IgD-negative memory B cell (primary cell): ENCODE measurements around the gene PTOV1. TPM values are rescaled to one million over a fixed set of nuclear protein-coding genes. Genes with fewer than 3 reads are reported as not detected.

Source experiments
- H3K27ac Mint-ChIP-seq, 3 donors: one replicate each; pipeline ENCODE4 v1.8.0; 2020 to 2022; ENCODE audit warnings: mild to moderate bottlenecking in 3 of 3, mixed read lengths in 3 of 3, moderate library complexity in 1 of 3
- H3K27me3 Mint-ChIP-seq: one replicate; pipeline ENCODE4 v1.8.0; 2021; ENCODE audit warnings: mixed read lengths
- H3K36me3 Mint-ChIP-seq: one replicate; pipeline ENCODE4 v1.8.0; 2020; ENCODE audit warnings: mild to moderate bottlenecking, mixed read lengths
- H3K4me1 Mint-ChIP-seq, 3 donors: one replicate each; pipeline ENCODE4 v1.8.0; 2020 to 2022; ENCODE audit warnings: mixed read lengths in 3 of 3, mild to moderate bottlenecking in 1 of 3
- H3K4me3 Mint-ChIP-seq, 4 donors: one replicate each; pipeline ENCODE4 v1.8.0; 2020 to 2022; ENCODE audit warnings: mild to moderate bottlenecking in 4 of 4, mixed read lengths in 4 of 4, moderate library complexity in 3 of 4
- H3K9me3 Mint-ChIP-seq, 3 donors: one replicate each; pipeline ENCODE4 v1.8.0; 2020 to 2021; ENCODE audit warnings: mixed read lengths in 3 of 3, mild to moderate bottlenecking in 1 of 3
- polyA plus RNA-seq: library from polyadenylated mRNA; unstranded; fragments of 300-500 nt; fragmentation: Illumina TruSeq; gene quantifications from one replicate; pipeline ENCODE4 v1.2.3, GENCODE V29; 2021

PTOV1 gene
- polyA plus RNA-seq, 1 donor from 2014 or later, result 45.0 TPM

- Mint-ChIP-seq H3K4me3 (peak overlapping the region in 1 of 4 donors; percentile 73), H3K36me3 (peaks cover 2% of the 10 kb centered on the region), H3K4me1 (peaks cover 10 to 13% (median 13%) of the 10 kb centered on the region in 3 donors), H3K27me3 (no peaks in the 10 kb centered on the region), H3K27ac (peak overlapping the region in 2 of 3 donors; percentile 56 to 70), H3K9me3 (no peaks in the 10 kb centered on the region)
Observed at GRCh38 chr19:49855676-49856573, 5.0 kb downstream of the PTOV1 start.

GRCh38 chr19:49856574-49857021, 5.6 kb downstream of the PTOV1 start:
- Mint-ChIP-seq H3K4me1 (peaks cover 10 to 13% (median 13%) of the 10 kb centered on the region in 3 donors), H3K27me3 (no peaks in the 10 kb centered on the region), H3K9me3 (no peaks in the 10 kb centered on the region), H3K4me3 (peak overlapping the region in 1 of 4 donors; percentile 73), H3K36me3 (peaks cover 3% of the 10 kb centered on the region), H3K27ac (peak overlapping the region in 2 of 3 donors; percentile 50 to 56)

- Mint-ChIP-seq H3K27ac (peak overlapping the region in 1 of 3 donors; percentile 56), H3K27me3 (no peaks in the 10 kb centered on the region), H3K4me1 (peaks cover 6 to 11% (median 11%) of the 10 kb centered on the region in 3 donors), H3K4me3 (peak overlapping the region in 1 of 4 donors; percentile 73), H3K9me3 (no peaks in the 10 kb centered on the region), H3K36me3 (peaks cover 5% of the 10 kb centered on the region)
Observed at GRCh38 chr19:49857061-49857837, 6.3 kb downstream of the PTOV1 start.

GRCh38 chr19:49857838-49858087, 6.8 kb downstream of the PTOV1 start:
- Mint-ChIP-seq H3K27me3 (no peaks in the 10 kb centered on the region), H3K4me3 (no peak overlapping the region), H3K9me3 (no peaks in the 10 kb centered on the region), H3K27ac (no peak overlapping the region), H3K36me3 (peaks cover 5% of the 10 kb centered on the region), H3K4me1 (peaks cover under 1 to 6% (median 6%) of the 10 kb centered on the region in 3 donors)

GRCh38 chr19:49858088-49858985, 7.4 kb downstream of the PTOV1 start:
- Mint-ChIP-seq H3K27me3 (no peaks in the 10 kb centered on the region), H3K4me3 (peak overlapping the region in 1 of 4 donors; percentile 29), H3K27ac (peak overlapping the region in 1 of 3 donors; percentile 51), H3K36me3 (peaks cover 7% of the 10 kb centered on the region), H3K4me1 (peaks cover 0 to 7% (median 5%) of the 10 kb centered on the region in 3 donors), H3K9me3 (no peaks in the 10 kb centered on the region)

GRCh38 chr19:49859682-49860335, 8.8 kb downstream of the PTOV1 start:
- peaks cover 10% of the 10 kb centered on the region for H3K36me3 Mint-ChIP-seq
- H3K27ac Mint-ChIP-seq, result no peak overlapping the region
- no peaks in the 10 kb centered on the region for H3K27me3 Mint-ChIP-seq
- no peaks in the 10 kb centered on the region for H3K9me3 Mint-ChIP-seq
- peak overlapping the region in 1 of 4 donors; percentile 48 for H3K4me3 Mint-ChIP-seq
- peaks cover 0 to 5% (median 5%) of the 10 kb centered on the region in 3 donors for H3K4me1 Mint-ChIP-seq

- H3K36me3 Mint-ChIP-seq, result peaks cover 8% of the 10 kb centered on the region
- peaks cover 0 to 8% (median 8%) of the 10 kb centered on the region in 3 donors for H3K4me1 Mint-ChIP-seq
- H3K27ac Mint-ChIP-seq, result peak overlapping the region in 1 of 3 donors; percentile 39
- H3K4me3 Mint-ChIP-seq, result peak overlapping the region in 1 of 4 donors; percentile 20
- H3K27me3 Mint-ChIP-seq, result no peaks in the 10 kb centered on the region
- no peaks in the 10 kb centered on the region for H3K9me3 Mint-ChIP-seq
Observed at GRCh38 chr19:49860336-49861102, 9.6 kb downstream of the PTOV1 start.

GRCh38 chr19:49861107-49861506, 10.1 kb downstream of the PTOV1 start:
- Mint-ChIP-seq H3K27me3 (no peaks in the 10 kb centered on the region), H3K36me3 (peaks cover 8% of the 10 kb centered on the region), H3K4me3 (peak overlapping the region in 1 of 4 donors; percentile 20), H3K9me3 (no peaks in the 10 kb centered on the region), H3K4me1 (peaks cover 0 to 13% (median 8%) of the 10 kb centered on the region in 3 donors), H3K27ac (peak overlapping the region in 1 of 3 donors; percentile 39)

GRCh38 chr19:49861541-49862378, 10.8 kb downstream of the PTOV1 start:
- peak overlapping the region in 1 of 4 donors; percentile 50 for H3K4me3 Mint-ChIP-seq
- no peak overlapping the region for H3K27ac Mint-ChIP-seq
- no peaks in the 10 kb centered on the region for H3K9me3 Mint-ChIP-seq
- no peaks in the 10 kb centered on the region for H3K27me3 Mint-ChIP-seq
- H3K4me1 Mint-ChIP-seq, result peaks cover 2 to 20% (median 8%) of the 10 kb centered on the region in 3 donors
- H3K36me3 Mint-ChIP-seq, result peaks cover 8% of the 10 kb centered on the region

- Mint-ChIP-seq H3K36me3 (peaks cover 8% of the 10 kb centered on the region), H3K9me3 (no peaks in the 10 kb centered on the region), H3K4me1 (peaks cover 7 to 23% (median 11%) of the 10 kb centered on the region in 3 donors), H3K27ac (peak overlapping the region in 1 of 3 donors; percentile 4), H3K4me3 (peak overlapping the region in 1 of 4 donors; percentile 28), H3K27me3 (no peaks in the 10 kb centered on the region)
Observed at GRCh38 chr19:49862391-49863253, 11.7 kb downstream of the PTOV1 start.

GRCh38 chr19:49863254-49863934, 12.4 kb downstream of the PTOV1 start:
- Mint-ChIP-seq H3K9me3 (no peaks in the 10 kb centered on the region), H3K36me3 (peaks cover 8% of the 10 kb centered on the region), H3K4me3 (peak overlapping the region in 1 of 4 donors; percentile 28), H3K4me1 (peaks cover 11 to 25% (median 16%) of the 10 kb centered on the region in 3 donors), H3K27ac (peak overlapping the region in 2 of 3 donors; percentile 4 to 71), H3K27me3 (no peaks in the 10 kb centered on the region)
